ENCODE data around the gene NKAIN2.

Gene NKAIN2

DNA sequence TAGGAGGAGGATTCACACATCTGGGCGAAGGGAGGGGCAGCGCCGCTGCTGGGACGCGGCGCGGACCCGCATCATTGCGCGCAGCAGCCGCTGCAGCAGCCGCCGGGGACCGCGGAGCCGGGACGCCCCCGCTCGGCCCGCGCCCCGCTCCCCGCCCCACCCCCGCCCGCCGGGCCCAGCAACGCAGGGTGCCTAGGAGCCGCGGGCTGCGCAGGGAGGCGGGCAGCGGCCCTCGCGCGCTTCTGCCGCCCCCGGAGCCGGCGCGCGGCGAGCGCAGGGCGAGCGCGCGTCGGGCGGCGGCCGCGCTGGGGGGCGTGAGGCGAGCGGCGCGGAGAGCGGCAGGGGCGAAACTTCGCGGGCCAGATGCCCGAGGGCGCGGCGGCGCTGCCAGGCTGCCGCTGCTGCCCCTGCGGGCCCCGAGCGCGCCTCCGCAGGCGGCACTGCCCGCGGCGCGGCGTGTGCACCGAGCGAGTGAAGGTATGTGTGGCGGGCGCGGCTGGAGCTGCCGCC, at the start of gene NKAIN2:
Gene NKAIN2, plus strand, starts transcription at position 362 of the 510 bp plus-strand sequence.
- DNase-seq: no peak

- no peak for DNase-seq
Measured at GRCh38 chr6:123759472-123759871, 44.2 kb upstream of the NKAIN2 start.

- no peak for DNase-seq
Measured at GRCh38 chr6:123763904-123764303, 39.8 kb upstream of the NKAIN2 start.

GRCh38 chr6:123764722-123765121, 38.9 kb upstream of the NKAIN2 start:
- no peak for DNase-seq

- no peak for DNase-seq
Measured at GRCh38 chr6:123768921-123769320, 34.7 kb upstream of the NKAIN2 start.

DNA sequence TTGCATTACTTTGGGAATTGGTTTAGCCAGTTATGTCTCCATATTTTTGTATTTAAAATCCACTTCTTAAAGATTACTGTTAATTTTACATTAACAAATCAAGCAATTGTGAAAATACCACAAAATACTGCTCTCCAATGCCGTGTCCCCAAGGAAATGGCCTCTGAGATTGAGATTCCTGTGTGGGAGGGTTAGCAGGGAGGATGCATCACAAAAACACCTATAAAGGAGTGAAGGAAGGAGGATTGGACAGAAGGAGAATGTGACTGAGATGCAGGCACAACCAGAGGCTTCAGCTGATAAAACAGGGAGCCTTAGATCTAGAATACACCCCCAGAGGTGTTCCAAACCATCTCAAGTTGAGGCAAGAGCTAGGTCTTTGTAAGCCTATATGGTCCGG, 34.2 kb upstream of the NKAIN2 start:
- no peak for DNase-seq

DNA sequence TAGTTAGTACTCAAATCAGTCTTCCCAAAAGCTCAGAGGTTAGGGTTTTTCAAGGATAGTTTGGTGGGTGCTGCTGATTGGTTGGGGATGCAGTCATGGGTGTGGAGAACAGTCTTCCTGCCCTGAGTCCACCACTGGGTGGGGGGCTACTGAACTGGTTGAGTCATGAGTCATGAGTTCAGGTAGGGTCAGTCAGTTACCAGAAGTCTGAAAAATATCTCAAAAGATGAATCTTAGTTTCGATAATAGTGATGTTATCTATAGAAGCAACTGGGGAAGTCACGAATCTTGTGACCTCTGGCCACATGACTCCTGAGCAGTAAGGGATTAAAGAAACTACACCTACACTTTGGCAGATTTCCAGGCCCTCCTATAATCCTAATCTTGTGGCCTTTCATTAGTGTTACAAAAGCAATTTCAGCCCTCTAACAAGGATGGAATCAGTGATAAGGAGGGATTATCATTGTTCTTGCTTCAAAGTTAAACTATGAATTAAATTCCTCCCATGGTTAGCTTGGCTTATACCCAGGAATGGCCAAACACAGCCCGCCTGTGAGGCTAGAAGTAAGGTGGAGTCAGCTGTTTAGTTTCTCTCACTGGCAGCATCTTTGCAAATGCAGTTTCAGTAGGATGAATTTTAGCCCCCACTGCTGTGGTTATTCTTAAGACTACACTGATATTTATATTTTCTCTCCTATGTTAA, 33.3 kb upstream of the NKAIN2 start:
- DNase-seq: no peak

DNA sequence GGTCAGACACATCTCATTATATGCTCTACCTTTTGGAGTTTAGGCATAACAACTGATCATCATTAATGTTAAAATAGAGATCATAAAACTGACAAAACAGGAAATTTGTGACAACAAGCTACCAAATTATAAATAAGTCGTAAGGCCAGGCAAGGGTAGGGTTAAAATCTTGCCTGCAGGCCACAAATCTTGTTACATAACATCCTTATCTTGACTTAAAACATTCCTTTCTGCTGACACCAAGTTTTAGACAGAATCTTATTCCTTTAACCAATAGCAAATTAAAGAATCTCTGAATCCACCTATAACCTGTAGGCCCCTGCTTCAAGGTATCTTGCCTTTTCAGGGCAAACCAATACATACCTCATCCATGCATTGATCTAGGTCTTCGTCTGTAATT, 32.5 kb upstream of the NKAIN2 start:
- DNase-seq: no peak

DNA sequence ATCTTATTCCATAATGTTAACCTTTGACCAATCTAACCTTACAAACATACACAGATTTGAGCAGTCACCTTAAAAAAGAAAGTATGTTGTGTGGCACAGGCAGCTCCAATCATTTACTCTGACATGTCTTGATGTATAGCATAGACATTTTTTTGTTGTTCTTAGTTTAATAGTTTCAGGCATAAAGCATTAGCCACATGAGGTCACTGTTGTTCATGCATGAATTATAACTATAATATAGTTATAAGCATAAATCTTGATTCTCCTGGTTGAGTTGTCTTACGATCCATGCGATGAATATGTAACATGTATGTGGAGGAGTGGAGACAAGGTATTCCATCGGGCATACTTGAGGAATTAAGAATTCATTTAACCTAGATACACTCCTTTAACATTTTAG, 26.1 kb upstream of the NKAIN2 start:
- DNase-seq: no peak

GRCh38 chr6:123780021-123780420, 23.6 kb upstream of the NKAIN2 start:
- no peak for DNase-seq

DNA sequence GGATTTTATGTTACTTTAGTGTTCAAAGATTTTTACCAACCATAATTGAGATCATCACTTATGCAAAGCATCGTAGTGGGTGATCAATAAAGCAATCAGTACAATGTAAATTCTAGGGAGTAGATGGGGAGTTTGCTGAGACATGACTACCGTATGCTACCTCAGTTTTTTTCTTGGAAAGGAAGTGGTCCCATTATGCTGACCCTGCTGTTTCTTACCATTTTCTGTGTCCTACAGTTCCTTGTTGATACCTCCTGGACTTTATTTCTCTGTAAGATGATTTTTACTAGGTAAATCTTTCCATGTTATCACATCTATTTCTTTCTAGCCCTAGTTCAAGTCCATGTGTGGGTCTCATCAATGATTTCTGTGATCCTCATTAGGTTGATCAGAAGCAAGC, 19.3 kb upstream of the NKAIN2 start:
- no peak for DNase-seq

- DNase-seq: no peak
Measured at GRCh38 chr6:123785039-123785438, 18.6 kb upstream of the NKAIN2 start.

- DNase-seq: no peak
Measured at GRCh38 chr6:123788319-123788718, 15.3 kb upstream of the NKAIN2 start.

DNA sequence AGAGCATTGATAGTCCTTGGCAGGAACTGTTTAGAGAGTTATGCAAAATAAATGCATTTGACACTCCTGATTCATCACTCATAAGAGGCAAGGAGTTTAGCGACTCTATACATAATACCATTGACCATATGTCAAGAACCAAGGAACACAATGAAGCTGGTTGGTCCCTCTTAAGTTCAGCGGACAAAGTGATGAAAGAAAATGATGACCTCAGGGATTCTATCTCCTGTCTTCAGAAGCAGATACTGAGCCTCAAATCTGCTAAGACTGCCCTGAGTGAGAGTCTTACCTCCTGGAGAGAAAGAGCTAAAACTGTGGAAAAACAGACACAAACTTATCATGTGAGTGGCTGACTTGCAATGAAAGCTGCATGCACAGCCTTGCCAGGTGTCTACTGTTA, 9.5 kb upstream of the NKAIN2 start:
- no peak for DNase-seq

GRCh38 chr6:123794799-123795198, 8.9 kb upstream of the NKAIN2 start:
- DNase-seq: no peak

DNA sequence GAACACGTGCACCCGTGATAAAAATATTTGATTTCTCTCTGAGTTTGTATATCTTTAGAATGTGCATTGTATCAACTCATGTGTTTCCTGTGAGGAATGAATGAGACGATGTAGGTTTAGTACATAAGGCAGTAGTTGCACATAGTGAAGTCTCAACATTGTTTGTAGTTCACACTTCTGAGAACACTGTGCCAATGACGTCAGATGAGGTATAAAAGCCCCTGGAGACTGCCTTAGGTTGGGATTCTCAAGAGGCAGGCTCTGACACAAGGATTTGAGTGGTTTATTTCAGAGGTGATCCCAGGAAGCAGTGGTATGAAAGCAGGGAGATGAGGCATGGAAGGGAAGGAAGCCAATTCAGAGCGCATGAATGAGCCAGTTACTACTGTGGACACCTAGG, 2.6 kb upstream of the NKAIN2 start:
- no peak for DNase-seq

DNA sequence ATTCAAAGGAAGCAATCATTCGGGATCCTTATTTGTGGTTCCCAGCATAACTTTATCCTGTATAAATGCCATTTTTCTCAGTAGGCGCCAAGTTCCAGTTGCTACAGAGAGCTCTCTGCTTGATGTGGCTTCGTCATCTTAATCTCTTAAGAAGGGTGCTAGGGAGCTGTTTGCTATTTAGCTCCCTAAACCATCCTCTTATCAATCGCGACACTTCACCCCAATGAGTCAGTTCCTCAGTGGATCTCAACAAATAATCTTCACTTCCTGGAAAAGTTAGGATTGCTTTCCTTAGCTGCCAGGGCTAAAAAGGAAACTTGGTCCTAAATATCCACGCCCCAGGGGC, 1.3 kb upstream of the NKAIN2 start:
- no peak for DNase-seq

DNA sequence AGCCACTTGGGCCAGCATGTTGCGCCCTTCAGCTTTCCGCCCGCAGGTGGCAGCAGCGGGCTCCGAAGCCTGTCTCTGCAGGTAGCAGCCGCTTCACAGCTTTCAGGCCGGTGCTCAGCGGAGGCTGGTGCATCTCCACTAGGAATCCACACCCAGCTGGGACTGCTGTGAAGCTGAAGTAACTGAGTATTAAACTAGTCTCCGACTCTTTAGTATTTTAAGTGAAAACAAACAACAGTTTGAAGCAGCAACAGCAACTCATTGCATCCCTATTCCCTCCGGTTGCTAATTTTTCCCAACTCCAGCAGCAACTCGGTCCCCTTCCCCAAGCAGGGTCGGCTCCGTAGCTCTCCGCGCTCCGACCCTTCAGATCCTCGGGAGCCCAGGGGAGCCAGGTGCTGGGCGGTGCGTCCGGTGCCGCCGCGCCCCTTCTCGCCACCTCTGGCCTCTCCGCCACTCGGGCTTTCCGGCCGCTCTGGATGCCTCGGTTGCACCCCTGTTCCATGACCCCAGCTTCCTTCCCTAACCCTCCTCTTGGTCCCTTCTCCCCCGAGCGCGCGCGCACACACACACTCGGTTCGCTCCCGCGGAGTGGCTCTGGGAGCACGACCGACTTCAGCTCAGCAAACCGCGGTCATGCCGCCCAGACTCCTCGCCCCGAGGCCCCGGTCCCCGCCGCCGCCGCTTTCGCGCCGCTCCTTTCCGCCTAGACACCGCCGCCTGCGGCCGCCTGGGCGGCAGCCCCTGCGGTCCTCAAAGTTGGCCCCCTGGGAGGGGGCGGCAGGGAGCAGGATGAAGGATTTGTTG, 765 bp upstream of the NKAIN2 start:
- no peak for DNase-seq

GRCh38 chr6:123804014-123804786, 535 bp downstream of the NKAIN2 start:
- DNase-seq: no peak

DNA sequence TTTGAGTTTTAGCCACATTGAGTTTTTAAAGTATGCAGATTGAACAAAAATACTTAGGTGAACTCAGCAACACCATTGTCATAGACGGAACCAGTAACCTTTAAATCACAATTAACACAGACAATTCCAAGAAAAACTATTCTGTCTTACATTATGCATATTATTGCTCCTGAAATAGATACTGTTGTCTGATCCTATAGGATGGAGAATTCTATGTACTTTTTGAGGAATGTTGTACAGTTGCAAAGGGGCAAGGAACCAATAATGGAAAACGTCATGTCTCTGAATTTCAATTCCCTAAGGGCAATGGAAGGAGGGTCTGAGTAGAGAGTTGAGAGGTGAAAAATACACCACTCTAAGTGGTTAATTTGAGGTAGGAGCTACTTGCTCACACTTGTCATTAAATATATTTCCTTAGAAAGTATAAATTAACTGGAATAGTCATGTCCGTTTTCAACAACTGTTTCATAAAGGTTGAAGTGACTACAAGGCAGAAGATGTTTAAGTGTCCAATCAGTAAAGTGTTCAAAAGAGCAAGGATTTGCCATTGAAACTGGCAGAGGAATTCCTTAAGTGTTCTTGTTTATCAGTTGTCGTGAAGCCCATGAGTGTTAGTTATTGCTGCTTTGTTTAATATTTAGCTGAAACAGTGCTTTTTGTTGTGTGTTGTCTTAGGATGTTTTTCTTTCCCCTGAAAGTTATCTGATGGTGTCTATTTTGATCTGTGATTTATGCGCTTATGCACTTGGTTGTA, 1.3 kb downstream of the NKAIN2 start:
- DNase-seq: no peak

DNA sequence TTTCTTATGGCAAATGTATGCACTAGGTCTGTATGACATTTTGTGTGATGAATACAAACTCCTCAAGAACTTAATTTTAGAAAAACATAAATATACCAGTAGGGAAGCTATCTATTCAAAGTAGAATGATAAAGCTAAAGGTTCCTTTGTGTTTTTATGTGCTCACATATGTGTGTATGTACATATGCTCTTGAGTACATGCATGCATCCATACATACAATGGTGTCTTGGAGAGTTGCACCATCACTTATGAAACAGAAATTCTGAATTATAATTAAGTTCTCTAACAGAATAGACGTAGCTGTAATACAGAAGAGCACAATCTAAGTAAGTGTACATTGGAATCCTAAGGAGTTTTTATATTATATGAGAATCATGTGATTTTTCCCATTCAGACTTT, 2.3 kb downstream of the NKAIN2 start:
- no peak for DNase-seq

- no peak for DNase-seq
Measured at GRCh38 chr6:123806561-123806960, 2.9 kb downstream of the NKAIN2 start.

DNA sequence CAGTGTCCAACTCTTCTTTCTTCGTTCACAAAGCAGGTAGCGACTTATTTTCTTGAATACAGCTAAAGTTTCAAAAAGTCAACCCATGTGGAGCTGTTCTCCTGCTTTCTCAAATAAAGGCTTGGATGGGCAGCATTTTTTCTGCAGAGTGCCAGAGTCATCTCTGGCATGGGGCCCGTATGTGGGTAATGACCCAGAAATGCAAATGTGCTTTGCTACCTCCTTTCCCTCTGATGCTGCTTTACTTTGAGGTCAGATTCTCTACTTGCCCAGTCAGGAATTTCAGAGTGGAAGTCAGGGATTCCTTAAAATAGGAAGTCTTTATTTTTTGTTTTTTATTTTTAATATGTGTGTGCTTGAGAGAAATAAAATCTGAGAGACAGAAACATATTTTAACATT, 4.9 kb downstream of the NKAIN2 start:
- no peak for DNase-seq

All from activated CD4-positive, alpha-beta T cell treated with anti-CD3 and anti-CD28 coated beads for 1 hour (primary cell).